WTC11 (cell line): Measurements from ENCODE around the gene LRRC8D.

ENCODE experiments used
- ATF2 ChIP-seq: sonication (generic); formaldehyde crosslinking; IDR thresholded peaks from 2 replicates; pipeline ENCODE4 v1.8.1; 2022; ENCODE audit warnings: low read depth, missing genetic modification reagents, borderline replicate concordance
- ATF3 ChIP-seq: sonication (generic); formaldehyde crosslinking; conservative IDR thresholded peaks from 2 replicates; pipeline ENCODE4 v1.8.1; 2022; ENCODE audit warnings: mild to moderate bottlenecking, missing genetic modification reagents
- CTCF ChIP-seq: fragments of 200-600 bp; IDR thresholded peaks from 2 replicates; pipeline ENCODE4 v1.8.0; 2022; ENCODE audit warnings: antibody characterized with exemption
- ELF4 ChIP-seq: sonication (generic); formaldehyde crosslinking; IDR thresholded peaks from 2 replicates; pipeline ENCODE4 v1.8.1; 2022; ENCODE audit warnings: low read depth, mild to moderate bottlenecking, moderate library complexity, missing genetic modification reagents
- FOXP1 ChIP-seq: sonication (generic); formaldehyde crosslinking; IDR thresholded peaks from 2 replicates; pipeline ENCODE4 v1.8.0; 2022; ENCODE audit warnings: missing genetic modification reagents, mild to moderate bottlenecking, moderate library complexity, borderline replicate concordance
- IRF1 ChIP-seq: sonication (generic); formaldehyde crosslinking; IDR thresholded peaks from 2 replicates; pipeline ENCODE4 v1.8.0; 2023; ENCODE audit warnings: missing genetic modification reagents
- NR3C1 ChIP-seq: sonication (generic); formaldehyde crosslinking; conservative IDR thresholded peaks from 2 replicates; pipeline ENCODE4 v1.8.1; 2023; ENCODE audit warnings: low read depth, mild to moderate bottlenecking, missing genetic modification reagents
- SOX15 ChIP-seq: fragments of 250-450 bp; sonication (Bioruptor Pico); IDR thresholded peaks from 2 replicates; pipeline ENCODE4 v1.9.0; 2021; ENCODE audit warnings: mild to moderate bottlenecking
- SP1 ChIP-seq: sonication (generic); formaldehyde crosslinking; conservative IDR thresholded peaks from 2 replicates; pipeline ENCODE4 v1.8.1; 2022; ENCODE audit warnings: missing genetic modification reagents
- ZSCAN18 ChIP-seq: fragments of 250-450 bp; sonication (Bioruptor Pico); IDR thresholded peaks from 2 replicates; pipeline ENCODE4 v2.1.2; 2022; ENCODE audit warnings: mild to moderate bottlenecking, moderate library complexity

GRCh38 chr1:89863165-89863830 lies 42.5 kb downstream of the LRRC8D start:
- TF ChIP-seq FOXP1 (CRISPR knock-in tag) (no peak), CTCF (no peak), ELF4 (CRISPR knock-in tag) (no peak), SP1 (CRISPR knock-in tag) (no peak), ATF3 (no peak), ATF2 (CRISPR knock-in tag) (no peak), IRF1 (no peak), NR3C1 (no peak), ZSCAN18 (CRISPR knock-in tag) (no peak), SOX15 (CRISPR knock-in tag) (no peak)
